NCI-H774 (cell line): ENCODE results near the gene OR6B1.
"Not testable (repeated sequence)": the region's sequence is repeated elsewhere in the genome, so short reads cannot be mapped to it uniquely, and the experiment has no call there.

ENCODE experiments used
- DNase-seq: peaks from one replicate; lab custom pipeline; 2025; lab: John Stamatoyannopoulos, UW

OR6B1 gene

DNA sequence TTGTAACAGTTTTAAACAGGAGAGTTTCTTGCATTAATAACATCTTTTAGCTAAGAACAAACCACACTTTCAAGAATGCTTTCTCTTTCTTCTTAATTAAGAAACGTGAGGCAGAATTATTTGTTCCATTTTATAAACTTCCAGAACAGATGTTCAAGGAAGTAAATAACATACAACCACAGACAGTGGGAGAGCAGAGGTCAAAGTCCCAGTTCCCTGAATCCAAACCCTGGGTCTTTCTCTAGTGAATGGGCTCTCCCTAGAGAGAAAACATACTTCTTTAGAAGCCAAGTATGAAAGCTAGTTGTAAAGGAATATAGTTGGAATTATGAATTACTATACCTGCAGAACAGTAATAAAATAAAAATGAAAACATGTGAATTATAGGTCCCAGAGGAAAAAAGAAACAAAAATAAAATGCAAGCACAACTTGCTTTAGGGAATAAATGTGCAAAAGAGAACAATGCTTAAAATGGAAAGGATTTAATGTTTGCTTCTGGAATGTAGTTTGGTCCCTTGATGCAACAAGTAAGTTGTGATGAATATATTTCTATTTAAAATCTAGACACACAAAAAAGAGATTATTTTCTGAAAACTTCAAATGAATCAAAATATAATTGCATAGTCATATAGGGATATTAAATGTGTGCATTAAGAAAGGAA, 6.0 kb downstream of the OR6B1 start:
- no peak for DNase-seq

DNA sequence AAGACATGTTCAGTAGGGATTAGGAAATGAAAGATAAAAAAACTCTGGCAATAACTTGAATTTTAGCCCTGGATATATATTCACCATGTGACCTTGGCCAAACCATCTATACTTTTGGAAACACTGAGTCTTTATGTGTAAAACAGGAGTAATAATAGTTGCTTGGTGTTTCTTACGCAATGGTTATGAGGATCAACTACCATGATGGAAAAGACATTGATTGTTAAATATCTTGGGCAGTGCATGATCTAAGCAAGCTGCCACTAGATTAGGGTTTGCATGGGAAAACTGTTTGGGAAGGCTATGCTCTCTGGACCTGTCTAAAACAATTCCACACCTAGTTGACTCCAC, 6.5 kb downstream of the OR6B1 start:
- no peak for DNase-seq

DNA sequence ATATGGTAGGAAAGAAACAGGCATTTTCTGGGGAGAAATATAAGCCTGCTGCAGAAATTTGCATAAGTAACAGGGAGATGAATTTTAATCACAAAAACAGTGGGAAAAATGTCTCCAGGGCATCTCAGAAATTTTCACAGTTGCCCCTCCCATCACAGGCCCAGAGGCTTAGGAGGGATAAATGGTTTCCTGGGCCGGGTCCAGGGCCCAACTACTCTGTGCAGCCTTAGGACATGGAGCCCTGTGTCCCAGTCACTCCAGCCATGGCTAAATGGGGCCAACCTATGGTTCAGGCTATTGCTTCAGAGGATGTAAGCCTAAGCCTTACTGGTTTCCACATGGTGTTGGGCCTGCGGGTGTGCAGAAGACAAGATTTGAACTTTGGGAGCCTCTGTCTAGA, 9.2 kb downstream of the OR6B1 start:
- no peak for DNase-seq

DNA sequence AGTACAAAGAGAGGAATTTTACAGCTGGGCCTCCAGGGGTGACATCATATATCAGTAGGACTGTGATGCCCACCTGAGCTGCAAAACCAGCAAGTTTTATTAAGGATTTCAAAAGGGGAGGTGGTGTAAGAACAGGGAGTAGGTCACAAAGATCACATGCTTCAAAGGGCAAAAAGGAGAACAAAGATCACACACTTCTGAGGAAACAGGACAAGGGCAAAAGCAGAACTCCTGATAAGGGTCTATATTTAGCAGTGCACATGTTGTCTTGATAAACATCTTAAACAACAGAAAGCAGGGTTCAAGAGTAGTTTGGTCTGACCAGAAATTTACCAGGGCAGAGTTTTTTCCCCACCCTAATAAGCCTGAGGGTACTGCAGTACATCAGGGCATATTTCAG, 9.9 kb downstream of the OR6B1 start:
- DNase-seq, result not testable (repeated sequence)

DNA sequence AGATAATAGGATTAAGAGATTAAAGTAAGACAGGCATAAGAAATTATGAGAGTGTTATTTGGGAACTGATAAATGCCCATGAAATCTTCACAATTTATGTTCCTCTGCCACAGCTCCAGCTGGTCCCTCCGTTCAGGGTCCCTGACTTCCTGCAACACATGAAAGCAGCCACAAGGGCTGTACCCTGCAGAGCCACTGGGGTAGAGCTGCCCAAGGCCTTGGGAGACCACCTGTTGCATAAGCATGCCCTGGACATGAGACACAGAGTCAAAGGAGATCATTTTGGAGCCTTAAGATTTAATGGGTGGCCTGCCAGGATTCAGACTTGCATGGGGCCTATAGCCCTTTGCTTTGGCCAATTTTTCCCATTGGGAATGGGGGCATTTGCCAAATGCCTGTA, 10.7 kb downstream of the OR6B1 start:
- not testable (repeated sequence) for DNase-seq

DNA sequence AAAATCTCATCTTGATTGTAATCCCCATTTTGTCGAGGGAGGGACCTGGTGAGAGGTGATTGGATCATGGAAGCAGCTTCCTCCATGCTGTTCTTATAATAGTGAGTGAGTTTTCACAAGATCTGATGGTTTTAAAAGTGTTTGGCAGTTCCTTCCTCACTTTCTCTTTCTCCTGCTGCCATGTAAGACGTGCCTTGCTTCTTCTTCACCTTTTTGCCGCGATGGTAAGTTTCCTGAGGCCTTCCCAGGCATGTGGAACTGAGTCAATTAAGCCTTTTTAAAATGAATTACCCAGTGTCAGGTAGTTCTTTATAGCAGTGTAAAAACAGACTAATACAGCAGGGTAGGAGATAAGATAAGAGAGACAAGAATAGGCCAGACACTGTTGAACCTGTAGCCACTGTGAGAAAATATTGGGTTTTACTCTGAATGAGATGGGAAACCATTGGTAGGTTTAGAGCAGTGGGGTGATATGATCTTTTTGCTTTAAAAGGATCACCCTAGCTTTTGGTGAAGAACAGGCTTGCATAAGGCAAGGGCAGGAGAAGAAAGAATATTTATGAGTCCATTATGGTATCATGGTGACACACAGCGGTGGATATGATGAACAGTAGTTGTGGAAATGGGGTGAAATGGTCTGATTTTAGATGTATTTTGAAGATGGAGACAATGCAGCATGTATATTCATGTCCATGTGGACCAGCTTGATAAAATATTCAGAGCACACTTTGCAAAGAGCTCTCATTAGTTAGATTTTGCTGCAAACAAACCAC, 11.5 kb downstream of the OR6B1 start:
- DNase-seq, result no peak

GRCh38 chr7:144018065-144018464, 17.9 kb downstream of the OR6B1 start:
- DNase-seq, result no peak

GRCh38 chr7:144019457-144019856, 19.3 kb downstream of the OR6B1 start:
- no peak for DNase-seq

- DNase-seq, result no peak
Observed at GRCh38 chr7:144020340-144020739, 20.2 kb downstream of the OR6B1 start.

DNA sequence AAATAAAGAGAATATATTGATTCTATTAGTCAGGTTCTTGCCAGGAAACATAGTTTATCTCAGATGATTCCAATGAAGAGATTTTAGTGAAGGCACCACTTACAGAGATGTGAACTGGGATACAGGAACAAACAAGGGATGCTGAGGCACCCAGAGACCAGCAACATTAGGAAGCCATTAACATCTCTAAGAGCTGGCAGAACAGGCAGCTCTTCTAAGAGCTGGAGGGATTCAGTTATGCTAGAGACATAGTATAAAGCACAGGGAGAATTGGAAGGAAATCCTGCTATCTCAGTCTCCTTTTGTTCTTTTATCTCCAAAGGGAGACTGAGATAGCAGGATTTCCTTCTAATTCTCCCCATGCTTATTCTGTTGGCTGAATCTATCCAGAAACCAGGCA, 22.0 kb downstream of the OR6B1 start:
- no peak for DNase-seq

DNA sequence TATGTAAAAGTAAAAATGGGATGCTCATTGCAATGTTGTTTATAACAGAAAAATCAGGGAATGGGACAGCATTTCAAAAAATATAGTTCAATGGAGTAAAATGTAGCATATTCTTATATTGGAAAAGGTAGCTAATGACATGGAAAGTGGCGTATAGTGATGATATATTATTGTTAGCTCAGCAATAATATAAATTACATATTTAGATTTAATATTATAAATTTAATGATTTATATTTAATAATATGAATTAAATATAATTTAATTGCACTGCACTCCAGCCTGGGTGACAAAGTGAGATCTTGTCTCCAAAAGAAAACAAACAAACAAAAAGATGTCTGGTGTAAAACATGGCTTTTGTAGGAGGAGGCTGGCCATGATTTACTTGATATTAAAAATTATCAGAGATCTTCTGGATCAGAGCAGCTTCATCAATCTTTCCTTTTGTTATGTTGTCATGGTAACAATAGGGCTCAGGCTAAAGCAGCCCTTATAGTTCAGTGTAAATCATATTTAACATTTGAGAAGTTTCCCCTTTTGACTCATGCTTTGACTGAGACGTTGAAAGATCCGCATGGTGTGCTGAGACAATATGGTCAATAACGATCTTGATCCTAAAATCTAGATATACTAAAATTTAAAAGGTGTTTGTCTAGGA, 23.2 kb downstream of the OR6B1 start:
- DNase-seq, result no peak

- DNase-seq, result no peak
Observed at GRCh38 chr7:144024213-144024612, 24.1 kb downstream of the OR6B1 start.

GRCh38 chr7:144026203-144026883, 26.2 kb downstream of the OR6B1 start:
- DNase-seq, result no peak

GRCh38 chr7:144027070-144027469, 26.9 kb downstream of the OR6B1 start:
- no peak for DNase-seq

DNA sequence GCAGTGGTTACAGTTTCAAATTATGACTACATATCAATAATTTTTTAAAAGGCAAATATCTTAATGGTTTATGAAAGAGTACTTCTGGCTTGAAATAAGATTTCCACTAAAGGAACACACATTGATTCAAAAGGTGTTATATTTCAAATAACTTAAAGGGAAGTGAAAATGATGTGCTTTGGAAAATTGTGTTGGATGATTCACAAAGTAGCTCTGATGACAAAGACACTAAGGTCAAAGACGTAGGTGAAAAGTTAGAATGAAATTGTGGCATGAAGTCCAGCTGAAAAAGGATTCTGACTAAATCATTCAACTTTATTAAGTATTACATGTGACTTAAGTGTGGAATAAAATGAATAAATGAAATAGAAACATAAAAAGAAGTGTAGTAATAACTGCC, 27.9 kb downstream of the OR6B1 start:
- no peak for DNase-seq

- DNase-seq, result no peak
Observed at GRCh38 chr7:144028547-144028946, 28.4 kb downstream of the OR6B1 start.

DNA sequence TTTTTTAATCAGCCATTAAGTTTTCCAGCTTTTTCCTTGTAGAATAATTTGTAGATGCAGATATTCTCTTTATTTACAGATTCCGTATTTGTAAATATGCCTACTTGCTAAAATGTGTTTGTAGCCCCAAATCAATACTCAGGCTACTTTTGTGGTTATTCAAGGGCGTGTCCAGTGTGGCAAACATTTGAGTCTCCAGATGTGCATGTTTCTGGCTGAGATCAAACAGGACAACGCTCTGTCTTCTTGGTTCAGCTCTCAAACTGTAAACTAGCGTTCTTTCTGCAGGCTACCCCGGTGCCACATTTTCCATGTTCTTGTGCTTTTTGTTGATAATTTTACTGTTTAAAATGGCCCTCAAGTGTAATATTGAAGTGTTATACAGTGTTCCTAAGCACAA, 32.4 kb downstream of the OR6B1 start:
- DNase-seq, result no peak

DNA sequence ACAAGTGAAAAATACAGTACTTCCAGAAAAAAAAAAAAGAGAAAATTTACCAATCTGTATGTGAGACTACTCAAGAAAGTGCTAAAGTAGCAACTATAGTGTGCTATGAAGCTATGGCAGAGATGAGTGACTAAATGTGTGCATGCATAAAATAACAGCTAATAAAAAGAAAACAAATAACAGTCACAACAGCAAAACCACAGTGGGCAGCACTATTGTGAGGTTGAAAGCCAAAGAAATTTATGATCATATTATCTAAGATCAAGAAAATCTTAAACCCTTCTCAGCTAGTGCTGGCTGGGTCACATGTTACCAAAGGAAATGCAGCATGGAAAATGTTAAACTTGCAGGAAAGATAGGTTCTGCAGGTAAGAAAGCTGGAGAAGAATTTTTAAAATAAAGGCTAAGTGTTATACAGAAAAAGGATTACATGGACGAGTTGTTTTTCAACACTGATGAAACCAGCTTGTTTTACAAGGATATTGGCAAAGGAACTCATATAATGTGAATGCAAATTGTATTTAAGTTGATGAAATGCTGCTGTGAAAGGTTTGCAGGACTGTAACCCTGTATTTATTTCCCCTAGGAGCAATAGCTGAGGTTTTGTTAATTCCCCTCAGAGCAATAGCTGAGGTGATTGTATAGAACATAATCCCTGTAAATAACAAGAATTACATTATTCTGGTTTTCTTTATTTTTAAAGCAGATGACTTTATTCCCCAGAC, 33.0 kb downstream of the OR6B1 start:
- no peak for DNase-seq

GRCh38 chr7:144035385-144035784, 35.3 kb downstream of the OR6B1 start:
- DNase-seq, result no peak

GRCh38 chr7:144036302-144036885, 36.3 kb downstream of the OR6B1 start:
- no peak for DNase-seq

DNA sequence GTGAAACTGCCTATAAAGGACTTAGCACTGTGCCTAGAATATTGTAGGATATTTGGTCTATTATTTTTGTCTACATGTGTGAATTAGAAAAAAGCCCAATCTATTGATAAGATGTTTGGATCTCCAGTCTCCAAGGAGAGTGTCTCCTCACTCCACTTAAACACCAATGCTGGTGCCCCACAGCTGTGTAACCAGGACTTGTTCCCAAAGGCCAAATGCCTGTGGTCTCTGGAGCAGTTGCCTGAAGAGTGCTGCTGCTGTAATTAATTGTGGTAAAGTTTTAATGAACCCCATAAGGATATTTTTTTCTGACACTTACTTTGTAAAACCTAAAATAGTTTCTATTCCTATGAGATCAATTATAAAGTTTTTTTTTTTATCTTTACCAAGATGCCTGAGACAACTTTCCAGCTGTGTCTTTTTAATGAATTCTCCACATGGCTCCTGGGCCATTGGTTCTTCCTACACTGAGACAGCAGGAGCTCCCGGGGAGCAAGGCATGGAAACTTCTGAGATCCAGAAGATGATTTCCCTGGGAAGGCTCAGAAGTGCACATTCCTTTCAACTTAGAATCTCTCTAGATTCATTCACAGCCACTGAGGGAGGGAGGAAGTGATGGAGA, 37.4 kb downstream of the OR6B1 start:
- no peak for DNase-seq
